Measurements from ENCODE around the gene CA12.

The CA12 gene

GRCh38 chr15:63378946-63379345 is 2.7 kb downstream of the CA12 start (continued):
- TF ChIP-seq POU6F1 (CRISPR knock-in tag; IDR thresholded peaks at IDR 0.05; ENCODE audit: borderline replicate concordance, low read depth): no peak

DNA sequence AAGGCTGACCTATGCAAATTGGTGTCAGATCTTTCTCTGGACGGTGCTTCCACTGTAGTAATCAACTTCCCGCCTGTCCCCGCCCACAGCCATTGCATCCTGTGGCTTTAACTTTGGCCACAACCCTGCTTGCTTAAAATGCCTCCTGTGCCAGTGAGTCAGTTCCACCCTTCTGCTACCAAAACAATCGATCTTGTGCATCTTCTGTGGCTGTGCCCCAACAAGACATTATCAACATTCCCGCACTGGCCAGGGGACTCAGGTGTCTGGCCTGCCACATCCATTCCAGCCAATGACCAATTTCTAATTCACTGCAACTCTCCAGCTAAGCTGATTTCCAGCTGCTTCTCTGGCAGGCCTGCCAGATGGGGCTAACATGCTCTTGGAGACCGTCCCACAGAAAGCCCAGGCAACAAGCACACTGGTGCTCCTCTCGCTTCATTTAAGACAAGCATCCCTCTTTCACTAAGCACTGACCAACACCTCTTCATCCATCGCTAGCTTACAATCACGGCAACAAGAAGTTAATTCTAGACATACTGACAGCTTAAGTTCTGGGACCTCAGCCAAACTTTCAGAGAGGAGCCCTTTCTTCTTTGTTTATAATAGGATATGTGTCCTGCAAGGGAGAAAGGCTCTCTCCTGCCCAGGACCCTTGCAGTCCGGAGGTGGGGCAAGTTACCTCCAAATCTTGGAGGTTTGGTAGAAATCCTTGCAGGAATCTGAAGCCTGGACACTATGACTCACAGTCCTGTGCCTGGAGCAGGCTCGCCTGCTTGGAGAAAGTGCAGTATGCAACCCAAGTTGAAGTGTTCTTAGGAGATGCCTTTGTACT is 6.7 kb downstream of the CA12 start:
- ATAC-seq: peak; percentile 71
- no peak for TF ChIP-seq CREB5 (CRISPR knock-in tag; IDR thresholded peaks at IDR 0.05; ENCODE audit: low read depth)
- 0 out of 2 replicates have a peak, but pooled peaks have one; percentile 19 for TF ChIP-seq ZNF70 (CRISPR knock-in tag; IDR thresholded peaks at IDR 0.05)

GRCh38 chr15:63373866-63374548 is 7.6 kb downstream of the CA12 start:
- no peak for ATAC-seq
- no peak for TF ChIP-seq CSDC2 (CRISPR knock-in tag; IDR thresholded peaks at IDR 0.05)
- TF ChIP-seq BACH2 (CRISPR knock-in tag; IDR thresholded peaks at IDR 0.05; ENCODE audit: borderline replicate concordance): no peak
- TF ChIP-seq OSR1 (CRISPR knock-in tag; IDR thresholded peaks at IDR 0.05): no peak
- no peak for TF ChIP-seq ZNF70 (CRISPR knock-in tag; IDR thresholded peaks at IDR 0.05)
- no peak for TF ChIP-seq ZNF8 (CRISPR knock-in tag; IDR thresholded peaks at IDR 0.05)

- no peak for ATAC-seq
- TF ChIP-seq SNAI2 (CRISPR knock-in tag; IDR thresholded peaks at IDR 0.05) (no peak), POU6F1 (CRISPR knock-in tag; IDR thresholded peaks at IDR 0.05; ENCODE audit: borderline replicate concordance, low read depth) (no peak), CREB5 (CRISPR knock-in tag; IDR thresholded peaks at IDR 0.05; ENCODE audit: low read depth) (no peak), ARNTL (CRISPR knock-in tag; IDR thresholded peaks at IDR 0.05; ENCODE audit: borderline replicate concordance, low read depth) (no peak), ZFP3 (CRISPR knock-in tag; IDR thresholded peaks at IDR 0.05) (no peak), OSR1 (CRISPR knock-in tag; IDR thresholded peaks at IDR 0.05) (no peak), TOX (CRISPR knock-in tag; IDR thresholded peaks at IDR 0.05; ENCODE audit: borderline replicate concordance) (no peak), ZFP30 (CRISPR knock-in tag; IDR thresholded peaks at IDR 0.05) (no peak), TCF4 (CRISPR knock-in tag; IDR thresholded peaks at IDR 0.05; ENCODE audit: borderline replicate concordance) (no peak), CSDC2 (CRISPR knock-in tag; IDR thresholded peaks at IDR 0.05) (no peak), ZNF70 (CRISPR knock-in tag; IDR thresholded peaks at IDR 0.05) (no peak), ZNF8 (CRISPR knock-in tag; IDR thresholded peaks at IDR 0.05) (no peak), GLIS3 (CRISPR knock-in tag; IDR thresholded peaks at IDR 0.05) (no peak), ZC3H10 (CRISPR knock-in tag; IDR thresholded peaks at IDR 0.05) (no peak), PPARA (CRISPR knock-in tag; IDR thresholded peaks at IDR 0.05; ENCODE audit: borderline replicate concordance) (no peak), PATZ1 (CRISPR knock-in tag; IDR thresholded peaks at IDR 0.05; ENCODE audit: borderline replicate concordance) (no peak), RARB (CRISPR knock-in tag; IDR thresholded peaks at IDR 0.05) (no peak)
Measured at GRCh38 chr15:63373330-63373729, 8.3 kb downstream of the CA12 start.
